ENCODE measurements around the gene MYG1. TPM values are rescaled to one million over a fixed set of nuclear protein-coding genes. Genes with fewer than 3 reads are reported as not detected.

MYG1 gene
- total and polyA plus RNA-seq, 2 of the 13 experiments (the other 11 are each of a cell fraction or from before 2014, with no cell fraction given), result 38.6 to 58.0 TPM

DNA sequence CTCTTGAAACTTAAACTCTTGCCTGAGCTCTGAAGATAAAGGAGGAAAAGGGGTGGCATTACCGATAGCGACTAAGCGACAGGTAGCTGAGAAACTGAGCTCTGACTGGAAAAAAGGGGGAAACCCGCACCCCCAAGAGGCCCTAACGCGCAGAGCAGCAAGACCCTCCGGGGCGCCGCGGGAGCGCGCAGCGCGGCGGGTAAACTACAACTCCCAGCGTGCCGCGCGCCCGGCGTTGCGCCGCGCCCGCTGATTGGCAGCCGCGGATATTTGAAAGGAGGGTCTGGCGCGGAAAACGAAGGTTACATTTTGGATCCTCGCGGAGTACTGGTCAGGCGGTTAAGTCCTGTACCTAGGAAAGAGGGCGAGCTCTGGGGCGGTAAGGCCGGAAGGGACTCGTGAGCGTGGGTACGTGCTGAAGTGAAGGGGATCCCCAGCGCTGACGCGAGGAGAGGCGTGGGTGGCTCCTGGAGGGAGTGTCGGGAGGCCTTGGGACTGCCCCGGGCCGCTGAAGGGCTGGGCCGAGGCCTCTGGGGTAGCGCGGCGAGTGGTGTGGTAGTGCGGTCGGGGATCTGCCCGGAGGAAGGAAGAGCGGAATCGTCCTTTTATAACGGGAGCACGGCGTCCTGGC is 31.4 kb upstream of the MYG1 start, which contains the start of gene ESPL1 (continued):
- TF ChIP-seq, protein P1, sequence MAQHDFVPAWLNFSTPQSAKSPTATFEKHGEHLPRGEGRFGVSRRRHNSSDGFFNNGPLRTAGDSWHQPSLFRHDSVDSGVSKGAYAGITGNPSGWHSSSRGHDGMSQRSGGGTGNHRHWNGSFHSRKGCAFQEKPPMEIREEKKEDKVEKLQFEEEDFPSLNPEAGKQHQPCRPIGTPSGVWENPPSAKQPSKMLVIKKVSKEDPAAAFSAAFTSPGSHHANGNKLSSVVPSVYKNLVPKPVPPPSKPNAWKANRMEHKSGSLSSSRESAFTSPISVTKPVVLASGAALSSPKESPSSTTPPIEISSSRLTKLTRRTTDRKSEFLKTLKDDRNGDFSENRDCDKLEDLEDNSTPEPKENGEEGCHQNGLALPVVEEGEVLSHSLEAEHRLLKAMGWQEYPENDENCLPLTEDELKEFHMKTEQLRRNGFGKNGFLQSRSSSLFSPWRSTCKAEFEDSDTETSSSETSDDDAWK (CRISPR knock-in tag; IDR thresholded peaks at IDR 0.05), result no peak
- TF ChIP-seq, protein P2, sequence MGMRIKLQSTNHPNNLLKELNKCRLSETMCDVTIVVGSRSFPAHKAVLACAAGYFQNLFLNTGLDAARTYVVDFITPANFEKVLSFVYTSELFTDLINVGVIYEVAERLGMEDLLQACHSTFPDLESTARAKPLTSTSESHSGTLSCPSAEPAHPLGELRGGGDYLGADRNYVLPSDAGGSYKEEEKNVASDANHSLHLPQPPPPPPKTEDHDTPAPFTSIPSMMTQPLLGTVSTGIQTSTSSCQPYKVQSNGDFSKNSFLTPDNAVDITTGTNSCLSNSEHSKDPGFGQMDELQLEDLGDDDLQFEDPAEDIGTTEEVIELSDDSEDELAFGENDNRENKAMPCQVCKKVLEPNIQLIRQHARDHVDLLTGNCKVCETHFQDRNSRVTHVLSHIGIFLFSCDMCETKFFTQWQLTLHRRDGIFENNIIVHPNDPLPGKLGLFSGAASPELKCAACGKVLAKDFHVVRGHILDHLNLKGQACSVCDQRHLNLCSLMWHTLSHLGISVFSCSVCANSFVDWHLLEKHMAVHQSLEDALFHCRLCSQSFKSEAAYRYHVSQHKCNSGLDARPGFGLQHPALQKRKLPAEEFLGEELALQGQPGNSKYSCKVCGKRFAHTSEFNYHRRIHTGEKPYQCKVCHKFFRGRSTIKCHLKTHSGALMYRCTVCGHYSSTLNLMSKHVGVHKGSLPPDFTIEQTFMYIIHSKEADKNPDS (CRISPR knock-in tag; IDR thresholded peaks at IDR 0.05), result no peak
- TF ChIP-seq CCAR2 (optimal IDR thresholded peaks at IDR 0.05; ENCODE audit: low read depth, low read length), result no peak
- TF ChIP-seq CBX2 (IDR thresholded peaks at IDR 0.05; ENCODE audit: low read depth, low read length), result no peak
- no peak for TF ChIP-seq CBX2 (CRISPR knock-in tag; IDR thresholded peaks at IDR 0.05; ENCODE audit: low read depth)
- no peak for TF ChIP-seq YEATS4 (CRISPR knock-in tag; IDR thresholded peaks at IDR 0.05; ENCODE audit: borderline replicate concordance)
- TF ChIP-seq ZSCAN21 (CRISPR knock-in tag; IDR thresholded peaks at IDR 0.05; ENCODE audit: borderline replicate concordance), result no peak; the same call in 1 of the 2 replicates
- no peak for TF ChIP-seq SOX6 (IDR thresholded peaks at IDR 0.05)
- TF ChIP-seq SOX6 (CRISPR knock-in tag; IDR thresholded peaks at IDR 0.05), result peak; percentile 42; the same call in 1 of the 2 replicates
- TF ChIP-seq FOXA3 (CRISPR knock-in tag; IDR thresholded peaks at IDR 0.05), result no peak; the same call in 1 of the 2 replicates
- no peak for TF ChIP-seq NFKBIZ (CRISPR knock-in tag; IDR thresholded peaks at IDR 0.05)
- TF ChIP-seq, protein P3, sequence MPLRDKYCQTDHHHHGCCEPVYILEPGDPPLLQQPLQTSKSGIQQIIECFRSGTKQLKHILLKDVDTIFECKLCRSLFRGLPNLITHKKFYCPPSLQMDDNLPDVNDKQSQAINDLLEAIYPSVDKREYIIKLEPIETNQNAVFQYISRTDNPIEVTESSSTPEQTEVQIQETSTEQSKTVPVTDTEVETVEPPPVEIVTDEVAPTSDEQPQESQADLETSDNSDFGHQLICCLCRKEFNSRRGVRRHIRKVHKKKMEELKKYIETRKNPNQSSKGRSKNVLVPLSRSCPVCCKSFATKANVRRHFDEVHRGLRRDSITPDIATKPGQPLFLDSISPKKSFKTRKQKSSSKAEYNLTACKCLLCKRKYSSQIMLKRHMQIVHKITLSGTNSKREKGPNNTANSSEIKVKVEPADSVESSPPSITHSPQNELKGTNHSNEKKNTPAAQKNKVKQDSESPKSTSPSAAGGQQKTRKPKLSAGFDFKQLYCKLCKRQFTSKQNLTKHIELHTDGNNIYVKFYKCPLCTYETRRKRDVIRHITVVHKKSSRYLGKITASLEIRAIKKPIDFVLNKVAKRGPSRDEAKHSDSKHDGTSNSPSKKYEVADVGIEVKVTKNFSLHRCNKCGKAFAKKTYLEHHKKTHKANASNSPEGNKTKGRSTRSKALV (CRISPR knock-in tag; IDR thresholded peaks at IDR 0.05), result no peak
- no peak for TF ChIP-seq ZBTB1 (CRISPR knock-in tag; IDR thresholded peaks at IDR 0.05; ENCODE audit: borderline replicate concordance)
- 0 out of 2 replicates have a peak, but pooled peaks have one; percentile 77 for TF ChIP-seq ZNF720 (CRISPR knock-in tag; IDR thresholded peaks at IDR 0.05)
- no peak for TF ChIP-seq SATB2 (CRISPR knock-in tag; IDR thresholded peaks at IDR 0.05)
- peak; percentile 39; the same call in 1 of the 2 replicates for TF ChIP-seq NRL (CRISPR knock-in tag; IDR thresholded peaks at IDR 0.05; ENCODE audit: borderline replicate concordance)
- TF ChIP-seq, protein P4, sequence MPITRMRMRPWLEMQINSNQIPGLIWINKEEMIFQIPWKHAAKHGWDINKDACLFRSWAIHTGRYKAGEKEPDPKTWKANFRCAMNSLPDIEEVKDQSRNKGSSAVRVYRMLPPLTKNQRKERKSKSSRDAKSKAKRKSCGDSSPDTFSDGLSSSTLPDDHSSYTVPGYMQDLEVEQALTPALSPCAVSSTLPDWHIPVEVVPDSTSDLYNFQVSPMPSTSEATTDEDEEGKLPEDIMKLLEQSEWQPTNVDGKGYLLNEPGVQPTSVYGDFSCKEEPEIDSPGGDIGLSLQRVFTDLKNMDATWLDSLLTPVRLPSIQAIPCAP (CRISPR knock-in tag; IDR thresholded peaks at IDR 0.05; ENCODE audit: low read depth), result no peak
- TF ChIP-seq ZNF264 (CRISPR knock-in tag; IDR thresholded peaks at IDR 0.05), result no peak
- TF ChIP-seq ZNF232 (CRISPR knock-in tag; IDR thresholded peaks at IDR 0.05; ENCODE audit: borderline replicate concordance), result no peak
- peak; percentile 89 for TF ChIP-seq ZFX (CRISPR knock-in tag; IDR thresholded peaks at IDR 0.05; ENCODE audit: low read depth)
- no peak; the same call in 1 of the 2 replicates for TF ChIP-seq ZNF747 (CRISPR knock-in tag; IDR thresholded peaks at IDR 0.05; ENCODE audit: borderline replicate concordance)
- no peak for TF ChIP-seq ATRX (CRISPR knock-in tag; IDR thresholded peaks at IDR 0.05; ENCODE audit: borderline replicate concordance)
- TF ChIP-seq TCF12 (IDR thresholded peaks at IDR 0.05), result no peak
- no peak for TF ChIP-seq TCF12 (CRISPR knock-in tag; IDR thresholded peaks at IDR 0.05)
- TF ChIP-seq SP2 (CRISPR knock-in tag; IDR thresholded peaks at IDR 0.05), result no peak; the same call in 1 of the 2 replicates
- TF ChIP-seq, protein P5, sequence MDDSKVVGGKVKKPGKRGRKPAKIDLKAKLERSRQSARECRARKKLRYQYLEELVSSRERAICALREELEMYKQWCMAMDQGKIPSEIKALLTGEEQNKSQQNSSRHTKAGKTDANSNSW (CRISPR knock-in tag; IDR thresholded peaks at IDR 0.05; ENCODE audit: borderline replicate concordance), result no peak

All from HepG2 (cell line).